NOMO-1 (cell line): ENCODE data around the gene CTTN.
"Not testable (repeated sequence)": the region's sequence is repeated elsewhere in the genome, so short reads cannot be mapped to it uniquely, and the experiment has no call there.

ENCODE experiments used
- DNase-seq, 2 experiments: peaks; one replicate each; lab custom pipeline; 2025; ENCODE audit not compliant: unreplicated experiment in 2 of 2; lab: John Stamatoyannopoulos, UW

CTTN gene

GRCh38 chr11:70378506-70379134, 19.7 kb upstream of the CTTN start:
- DNase-seq: no peak

GRCh38 chr11:70381350-70381749, 17.0 kb upstream of the CTTN start:
- DNase-seq: no peak

- no peak for DNase-seq
These were observed 16.2 kb upstream of the CTTN start for GRCh38 chr11:70381872-70382861.

- DNase-seq: no peak
These were observed 14.4 kb upstream of the CTTN start for GRCh38 chr11:70383664-70384565.

- DNase-seq: no peak
These were observed 13.7 kb upstream of the CTTN start for GRCh38 chr11:70384566-70385152.

GRCh38 chr11:70387564-70387963, 10.8 kb upstream of the CTTN start:
- DNase-seq: no peak

- DNase-seq: no peak
These were observed 9.1 kb upstream of the CTTN start for GRCh38 chr11:70389201-70389600.

- DNase-seq: not testable (repeated sequence)
These were observed 7.4 kb upstream of the CTTN start for GRCh38 chr11:70390882-70391281.

- DNase-seq: no peak
These were observed 3.9 kb upstream of the CTTN start for GRCh38 chr11:70394211-70394950.

- peak in 1 of 2 experiments; percentile 38 for DNase-seq
These were observed 870 bp upstream of the CTTN start for GRCh38 chr11:70397336-70397982.

- DNase-seq: no peak
These were observed 728 bp downstream of the CTTN start for GRCh38 chr11:70398834-70399680.

GRCh38 chr11:70399681-70400112, 1.4 kb downstream of the CTTN start:
- DNase-seq: peak in 1 of 2 experiments; percentile 14

GRCh38 chr11:70400643-70401042, 2.3 kb downstream of the CTTN start:
- no peak for DNase-seq

- DNase-seq: no peak
These were observed 3.7 kb downstream of the CTTN start for GRCh38 chr11:70402016-70402415.

- DNase-seq: no peak
These were observed 4.4 kb downstream of the CTTN start for GRCh38 chr11:70402685-70403084.

GRCh38 chr11:70404244-70404643, 5.9 kb downstream of the CTTN start:
- DNase-seq: no peak

- DNase-seq: no peak
These were observed 7.5 kb downstream of the CTTN start for GRCh38 chr11:70405679-70406395.

GRCh38 chr11:70407121-70407520, 8.8 kb downstream of the CTTN start:
- no peak for DNase-seq
